HG02610 (cell line): ENCODE results near the gene FCHO1.
"Not testable (repeated sequence)": the region's sequence is repeated elsewhere in the genome, so short reads cannot be mapped to it uniquely, and the experiment has no call there.

ENCODE experiments used
- ATAC-seq: cut with Tn5 transposase; IDR thresholded peaks from one replicate; pipeline ENCODE4 v1.9.1; 2021; ENCODE audit warnings: mild to moderate bottlenecking, moderate library complexity; ENCODE audit not compliant: unreplicated experiment

The FCHO1 gene

DNA sequence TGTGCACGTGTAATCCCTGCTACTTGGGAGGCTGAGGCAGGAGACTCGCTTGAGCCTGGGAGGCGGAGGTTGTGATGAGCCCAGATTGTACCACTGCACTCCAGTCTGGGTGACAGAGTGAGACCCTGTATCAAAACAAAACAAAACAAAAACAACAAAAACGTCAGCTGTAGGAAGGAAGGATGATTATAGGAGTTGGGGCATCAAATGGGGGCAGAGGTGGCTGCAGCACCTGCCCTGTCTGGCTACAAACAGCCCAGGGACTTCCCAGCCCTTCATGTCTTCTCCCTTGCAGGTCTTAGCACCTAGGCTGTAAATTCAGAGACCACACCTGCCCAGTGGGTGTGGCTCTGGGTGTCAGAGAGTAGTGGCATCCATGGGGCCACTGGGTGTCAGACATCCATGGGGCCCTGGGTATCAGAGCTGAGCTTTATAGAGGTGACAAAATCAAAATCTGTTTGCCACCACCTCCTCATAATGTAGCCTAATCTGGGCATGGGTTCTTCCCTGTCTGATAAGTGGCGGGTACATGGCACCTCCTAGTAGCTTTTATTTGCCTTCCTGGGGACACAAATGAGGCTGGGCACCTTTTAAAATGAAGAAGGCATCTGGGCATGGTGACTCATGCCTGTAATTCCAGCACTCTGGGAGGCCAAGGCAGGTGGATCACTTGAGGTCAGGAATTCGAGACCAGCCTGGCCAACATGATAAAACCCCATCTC is 38.9 kb downstream of the FCHO1 start:
- ATAC-seq, result no peak

DNA sequence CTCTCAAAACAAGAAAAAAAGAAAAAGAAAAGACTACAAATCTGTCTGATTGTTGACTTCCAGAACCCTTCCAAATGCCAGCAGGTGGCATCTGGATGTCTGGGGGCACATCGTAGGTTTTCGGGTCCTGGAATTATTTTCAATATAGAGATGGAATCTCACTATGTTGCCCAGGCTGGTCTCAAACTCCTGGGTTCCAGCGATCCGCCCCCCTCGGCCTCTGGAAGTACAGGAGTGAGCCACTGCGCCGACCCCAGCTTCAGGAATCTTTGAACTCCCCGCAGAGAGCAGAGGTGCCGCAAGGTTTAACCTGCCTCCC is 43.1 kb downstream of the FCHO1 start:
- ATAC-seq, result no peak

DNA sequence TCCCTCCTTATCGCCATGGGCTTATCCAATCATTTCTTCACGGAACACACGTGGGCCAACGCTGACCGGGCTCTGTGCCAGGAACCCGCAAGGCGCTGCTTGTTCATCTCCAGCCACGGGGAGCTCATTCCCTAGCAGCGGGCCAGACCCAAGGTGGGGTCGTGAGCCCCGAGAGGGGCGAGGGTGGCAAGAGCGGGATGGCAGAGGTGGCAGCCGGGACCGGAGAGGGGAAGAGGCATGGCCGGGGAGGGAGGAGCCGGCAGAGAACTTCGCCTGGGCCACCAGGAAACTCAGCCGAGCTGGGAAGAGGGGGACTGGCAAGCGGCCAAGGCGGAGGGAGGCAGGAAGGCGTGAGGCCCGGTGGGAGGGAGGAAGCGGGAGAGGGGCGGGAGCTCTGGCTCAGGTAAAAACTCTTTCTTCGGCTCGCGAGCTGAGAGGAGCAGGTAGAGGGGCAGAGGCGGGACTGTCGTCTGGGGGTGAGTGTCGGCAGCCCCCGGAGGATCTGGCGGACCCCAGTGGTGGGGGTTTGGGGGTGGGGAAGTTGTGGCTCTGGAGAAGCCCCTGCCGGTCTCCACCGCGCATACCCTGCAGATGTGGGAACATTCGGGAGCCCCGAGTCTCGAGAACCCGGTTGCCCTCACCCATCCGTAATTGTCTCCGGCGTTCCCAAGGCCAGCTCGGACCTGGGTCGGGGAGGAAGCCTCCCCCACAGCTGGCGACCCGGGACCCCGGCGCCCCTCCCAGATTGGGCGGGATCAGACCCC is 43.6 kb downstream of the FCHO1 start, which contains the start of gene B3GNT3:
Gene B3GNT3, plus strand, starts transcription at position 408 of the 764 bp plus-strand sequence. CDS start 12,670 bp downstream, outside the sequence.
- ATAC-seq, result no peak

- no peak for ATAC-seq
Observed at GRCh38 chr19:17795495-17795856, 44.2 kb downstream of the FCHO1 start.

DNA sequence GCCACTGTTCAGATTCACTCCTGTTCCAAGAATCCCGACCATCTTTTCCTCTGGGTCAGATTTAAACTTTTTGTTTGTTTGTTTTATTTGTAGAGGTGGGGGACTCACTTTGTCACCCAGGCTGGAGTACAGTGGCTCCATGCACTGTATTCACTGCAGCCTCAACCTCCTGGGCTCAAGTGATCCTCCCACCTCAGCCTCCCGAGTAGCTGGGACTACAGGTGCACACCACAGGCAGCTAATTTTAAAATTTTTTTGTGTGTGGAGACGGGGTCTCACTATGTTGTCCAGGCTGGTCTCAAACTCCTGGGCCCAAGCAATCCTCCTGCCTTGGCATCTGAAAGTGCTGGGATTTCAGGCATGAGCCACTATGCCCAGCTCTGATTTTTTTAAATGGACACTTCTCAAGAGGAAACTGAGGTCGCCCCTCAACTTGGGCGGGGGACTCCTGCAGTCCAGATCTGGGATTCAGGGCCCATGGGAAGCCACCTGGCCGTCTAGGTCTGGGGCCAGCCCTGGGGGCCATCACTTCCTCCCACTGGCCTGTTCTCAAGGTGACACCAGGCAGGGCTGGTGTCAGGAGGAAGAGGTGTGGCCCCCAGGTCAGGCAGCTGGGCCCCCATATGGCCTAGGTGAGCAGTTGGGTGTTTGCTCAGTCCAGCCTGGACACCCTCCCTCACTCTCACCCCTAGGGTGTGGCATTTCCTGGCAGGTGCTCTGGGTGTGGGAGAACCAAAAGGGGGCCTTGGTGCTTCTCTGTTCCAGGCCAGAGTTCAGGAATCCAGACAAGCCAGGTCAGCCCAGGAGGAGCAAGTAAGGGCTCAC is 44.9 kb downstream of the FCHO1 start:
- ATAC-seq, result no peak

DNA sequence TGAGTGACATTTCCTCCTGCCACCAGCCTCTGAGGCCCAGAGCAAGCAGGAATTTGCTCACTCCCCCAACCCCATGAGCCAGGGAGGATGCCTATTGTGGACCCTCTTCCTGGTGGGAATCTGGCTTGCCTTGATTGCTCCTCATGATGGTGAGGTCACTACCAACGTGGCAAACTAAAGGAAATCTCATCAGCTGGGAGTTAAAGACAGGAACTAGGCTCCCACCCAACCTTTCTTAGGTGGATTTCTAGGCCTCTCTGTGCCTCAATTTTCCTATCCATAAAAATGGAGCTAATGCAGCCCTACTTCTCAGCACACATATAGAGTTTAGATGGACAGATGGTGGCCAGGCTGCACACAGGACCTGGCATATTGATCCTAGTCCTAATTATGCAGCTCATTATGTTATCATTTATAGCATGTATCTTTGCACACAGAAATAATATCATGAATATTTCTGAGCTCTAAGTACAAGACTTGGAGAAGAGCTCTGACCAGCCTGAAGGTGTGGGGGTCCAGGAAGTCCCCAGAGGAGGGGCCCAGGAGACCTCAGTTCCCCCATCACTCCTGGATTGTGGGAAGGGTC is 45.7 kb downstream of the FCHO1 start:
- ATAC-seq, result no peak

GRCh38 chr19:17797424-17798201 is 46.3 kb downstream of the FCHO1 start:
- no peak for ATAC-seq

- ATAC-seq, result not testable (repeated sequence)
Observed at GRCh38 chr19:17798599-17798998, 47.3 kb downstream of the FCHO1 start.

DNA sequence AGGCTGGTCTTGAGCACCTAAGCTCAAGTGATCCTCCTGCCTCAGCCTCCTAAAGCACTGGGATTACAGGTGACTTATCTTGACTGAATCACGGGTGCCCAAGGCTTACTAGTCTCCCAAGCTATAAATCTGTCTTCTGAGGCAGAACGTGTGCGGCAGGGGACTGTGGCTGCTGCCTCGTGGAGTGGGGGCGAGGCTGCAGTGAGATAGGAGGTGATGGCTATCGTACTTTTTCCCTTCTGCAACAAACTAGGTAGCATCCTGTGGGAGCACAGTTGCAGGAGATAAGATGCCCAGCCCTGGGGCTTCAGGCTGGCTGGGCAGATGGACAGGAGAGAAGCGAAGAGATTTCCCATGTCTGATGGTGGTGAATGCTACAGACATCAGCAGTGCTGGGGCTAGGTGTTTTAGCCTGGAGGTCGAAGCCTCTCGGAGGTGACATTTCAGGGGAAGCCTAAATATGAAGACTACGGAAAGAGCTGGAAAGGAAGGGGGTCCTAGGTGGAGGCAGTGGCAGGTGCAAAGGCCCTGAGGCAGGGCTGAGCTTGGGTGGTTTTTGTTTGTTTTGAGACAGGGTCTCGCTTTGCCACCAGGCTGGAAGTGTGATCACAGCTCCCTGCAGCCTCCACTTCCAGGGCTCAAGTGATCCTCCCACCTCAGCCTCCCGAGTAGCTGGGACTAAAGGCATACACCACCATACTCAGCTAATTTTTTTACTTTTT is 51.0 kb downstream of the FCHO1 start:
- ATAC-seq, result no peak

DNA sequence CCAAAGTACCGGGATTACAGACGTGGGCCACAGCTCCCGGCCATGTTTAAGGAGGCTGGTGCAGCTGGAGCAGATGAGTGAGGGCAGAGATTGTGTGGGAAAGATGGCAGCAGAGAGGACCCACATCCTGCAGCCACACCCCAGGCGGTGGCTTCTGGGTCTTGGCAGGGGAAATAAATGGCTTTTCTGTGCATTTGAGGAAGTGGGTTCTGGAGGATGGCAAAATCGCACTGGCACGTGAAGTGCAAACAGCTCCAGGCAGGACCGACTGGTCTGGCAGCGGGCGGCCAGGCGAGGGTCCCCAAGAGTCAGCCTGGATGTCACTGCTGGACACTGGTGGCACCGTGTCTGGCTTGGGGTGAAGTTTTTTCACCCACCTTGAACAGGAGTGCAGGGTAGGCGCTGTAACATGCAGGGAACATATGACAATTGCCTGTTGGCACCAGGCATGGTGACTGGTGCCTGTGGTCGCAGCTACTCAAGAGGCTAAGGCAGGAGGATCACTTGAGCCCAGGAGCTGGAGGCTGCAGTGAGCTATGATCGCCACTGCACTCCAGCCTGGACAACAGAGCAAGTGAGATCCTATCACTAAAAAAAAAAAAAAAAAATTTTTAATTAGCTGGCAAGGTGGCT is 52.1 kb downstream of the FCHO1 start:
- no peak for ATAC-seq

- no peak for ATAC-seq
Observed at GRCh38 chr19:17805427-17805826, 54.1 kb downstream of the FCHO1 start.

DNA sequence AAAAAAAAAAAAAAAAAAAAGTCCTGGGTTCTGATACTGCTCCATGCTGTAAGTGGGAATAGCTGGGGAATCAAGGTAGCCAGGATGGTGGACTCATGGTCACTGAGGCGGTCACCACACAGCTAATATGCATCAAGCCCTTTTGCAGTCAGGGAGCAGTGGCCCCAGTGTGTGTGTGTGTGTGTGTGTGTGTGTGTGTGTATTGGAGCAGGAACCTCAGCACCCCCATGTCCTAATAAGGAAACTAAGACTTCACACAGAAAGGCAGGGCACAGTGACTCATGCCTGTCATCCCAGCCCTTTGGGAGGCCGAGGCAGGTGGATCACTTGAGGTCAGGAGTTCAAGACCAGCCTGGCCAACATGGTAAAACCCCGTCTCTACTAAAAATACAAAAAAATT is 55.7 kb downstream of the FCHO1 start:
- no peak for ATAC-seq

DNA sequence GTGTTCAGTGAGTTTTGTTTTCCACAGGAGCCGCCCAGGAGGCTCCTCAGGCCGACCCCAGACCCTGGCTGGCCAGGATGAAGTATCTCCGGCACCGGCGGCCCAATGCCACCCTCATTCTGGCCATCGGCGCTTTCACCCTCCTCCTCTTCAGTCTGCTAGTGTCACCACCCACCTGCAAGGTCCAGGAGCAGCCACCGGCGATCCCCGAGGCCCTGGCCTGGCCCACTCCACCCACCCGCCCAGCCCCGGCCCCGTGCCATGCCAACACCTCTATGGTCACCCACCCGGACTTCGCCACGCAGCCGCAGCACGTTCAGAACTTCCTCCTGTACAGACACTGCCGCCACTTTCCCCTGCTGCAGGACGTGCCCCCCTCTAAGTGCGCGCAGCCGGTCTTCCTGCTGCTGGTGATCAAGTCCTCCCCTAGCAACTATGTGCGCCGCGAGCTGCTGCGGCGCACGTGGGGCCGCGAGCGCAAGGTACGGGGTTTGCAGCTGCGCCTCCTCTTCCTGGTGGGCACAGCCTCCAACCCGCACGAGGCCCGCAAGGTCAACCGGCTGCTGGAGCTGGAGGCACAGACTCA is 56.5 kb downstream of the FCHO1 start:
- no peak for ATAC-seq

DNA sequence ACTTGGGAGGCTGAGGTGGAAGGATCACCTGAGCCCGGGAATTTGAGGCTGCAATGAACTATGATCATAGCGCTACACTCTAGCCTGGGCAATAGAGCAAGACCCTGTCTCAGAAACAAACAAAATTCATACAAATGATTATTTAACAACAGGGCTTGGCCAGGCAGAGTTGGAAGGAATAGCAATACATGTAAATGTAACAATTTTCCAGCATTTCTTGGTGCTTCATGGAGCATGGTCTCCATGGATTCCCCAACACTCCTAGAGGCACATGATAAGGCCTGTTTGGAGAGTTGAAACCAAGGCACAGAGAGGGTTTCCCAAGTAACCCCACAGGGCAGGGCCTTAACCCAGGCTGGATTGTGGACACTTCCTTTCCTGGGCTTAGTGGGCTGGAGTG is 59.8 kb downstream of the FCHO1 start:
- ATAC-seq, result no peak

GRCh38 chr19:17811681-17812080 is 60.4 kb downstream of the FCHO1 start:
- no peak for ATAC-seq

GRCh38 chr19:17812099-17812498 is 60.8 kb downstream of the FCHO1 start:
- ATAC-seq, result no peak

- ATAC-seq, result no peak
Observed at GRCh38 chr19:17817668-17818363, 66.5 kb downstream of the FCHO1 start.

DNA sequence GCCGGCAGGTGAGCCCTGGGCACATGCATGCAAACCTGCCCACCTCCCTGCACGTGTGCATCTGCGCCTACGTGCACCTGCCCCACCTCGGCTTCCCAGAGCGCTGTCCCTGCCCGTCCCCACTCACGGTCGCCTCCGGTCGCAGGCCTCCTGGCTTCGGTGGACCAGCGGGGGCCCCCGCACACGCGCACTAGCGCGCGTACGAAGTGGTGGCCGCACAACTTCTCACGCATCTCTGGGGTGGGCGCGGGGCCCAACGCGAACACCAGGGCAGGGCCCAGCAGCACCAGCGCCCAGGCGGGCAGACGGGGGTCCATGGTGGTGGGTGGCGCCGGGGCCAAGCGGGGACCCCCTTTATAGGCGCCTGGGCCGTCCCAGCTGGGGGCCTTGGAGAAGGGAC is 69.9 kb downstream of the FCHO1 start, which contains the start of gene INSL3:
Gene INSL3, minus strand, starts transcription at position 330 of the 400 bp plus-strand sequence. Its CDS starts 13 bp downstream, at position 317.
- no peak for ATAC-seq
